Measurements from ENCODE around the gene TCF25. TPM values are rescaled to one million over a fixed set of nuclear protein-coding genes. Genes with fewer than 3 reads are reported as not detected.
"Not testable (repeated sequence)": the region's sequence is repeated elsewhere in the genome, so short reads cannot be mapped to it uniquely, and the experiment has no call there.

TCF25 gene
- total RNA-seq, 1 donor from 2014 or later, result 82.2 TPM

- no peak for DNase-seq (ENCODE audit: missing footprints)
- ATAC-seq, result peak; percentile 5
- intact Hi-C loops (cut with DNase I), result no loop called here
Measured at GRCh38 chr16:89910717-89911354, 37.4 kb downstream of the TCF25 start.

DNA sequence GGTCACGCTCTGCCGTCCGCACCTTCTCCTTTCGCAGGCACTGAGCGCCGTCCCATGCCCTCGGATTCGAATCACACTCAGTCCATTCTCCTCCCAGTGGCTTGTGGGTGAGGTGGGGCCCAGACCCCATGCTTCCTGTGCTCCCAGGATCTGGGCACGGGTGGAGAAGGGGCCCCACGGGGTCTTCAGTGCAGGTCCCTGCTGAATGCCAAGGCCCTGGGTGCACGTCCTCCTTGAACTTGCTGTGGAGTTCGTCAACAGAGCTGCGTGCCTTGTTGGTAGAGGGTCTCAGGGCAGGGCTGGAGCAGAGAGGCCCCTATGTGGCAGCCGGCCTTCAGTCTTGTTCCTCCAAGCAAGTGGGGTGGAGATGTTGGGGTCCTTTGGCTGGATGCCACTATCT, 38.0 kb downstream of the TCF25 start:
- ATAC-seq, result no peak

DNA sequence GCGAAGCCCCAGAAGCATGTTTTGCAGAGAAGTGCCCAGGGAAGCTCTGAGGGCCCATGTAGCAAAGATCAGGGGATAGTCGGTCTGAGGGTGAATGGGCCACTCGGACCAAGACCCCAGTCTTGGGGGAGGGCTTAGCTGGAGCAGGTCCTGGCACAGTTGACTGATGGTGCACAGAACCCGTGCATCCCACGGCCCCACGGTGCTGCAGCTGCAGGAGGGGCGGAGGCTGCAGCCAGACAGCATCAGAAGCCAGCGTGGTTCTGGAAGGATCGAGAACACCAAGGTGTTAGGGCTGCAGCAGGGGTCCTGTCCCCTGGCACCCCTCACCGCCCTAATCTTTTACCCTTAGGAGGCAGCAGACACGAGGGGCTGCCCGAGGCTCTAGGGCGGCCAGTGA, 38.8 kb downstream of the TCF25 start:
- ATAC-seq (no peak), DNase-seq (ENCODE audit: missing footprints) (no peak)
- intact Hi-C loops (cut with DNase I), result no loop called here

More for the DNA sequence above, 38.0 kb downstream of the TCF25 start:
- no peak for DNase-seq (ENCODE audit: missing footprints)
- intact Hi-C loops (cut with DNase I), result no loop called here

- intact Hi-C loops (cut with DNase I), result no loop called here
- DNase-seq (ENCODE audit: missing footprints), result no peak
- no peak for ATAC-seq
Measured at GRCh38 chr16:89912627-89913026, 39.2 kb downstream of the TCF25 start.

GRCh38 chr16:89913408-89914387, 40.3 kb downstream of the TCF25 start:
- ATAC-seq (no peak), DNase-seq (ENCODE audit: missing footprints) (no peak)
- intact Hi-C loops (cut with DNase I), result no loop called here

DNA sequence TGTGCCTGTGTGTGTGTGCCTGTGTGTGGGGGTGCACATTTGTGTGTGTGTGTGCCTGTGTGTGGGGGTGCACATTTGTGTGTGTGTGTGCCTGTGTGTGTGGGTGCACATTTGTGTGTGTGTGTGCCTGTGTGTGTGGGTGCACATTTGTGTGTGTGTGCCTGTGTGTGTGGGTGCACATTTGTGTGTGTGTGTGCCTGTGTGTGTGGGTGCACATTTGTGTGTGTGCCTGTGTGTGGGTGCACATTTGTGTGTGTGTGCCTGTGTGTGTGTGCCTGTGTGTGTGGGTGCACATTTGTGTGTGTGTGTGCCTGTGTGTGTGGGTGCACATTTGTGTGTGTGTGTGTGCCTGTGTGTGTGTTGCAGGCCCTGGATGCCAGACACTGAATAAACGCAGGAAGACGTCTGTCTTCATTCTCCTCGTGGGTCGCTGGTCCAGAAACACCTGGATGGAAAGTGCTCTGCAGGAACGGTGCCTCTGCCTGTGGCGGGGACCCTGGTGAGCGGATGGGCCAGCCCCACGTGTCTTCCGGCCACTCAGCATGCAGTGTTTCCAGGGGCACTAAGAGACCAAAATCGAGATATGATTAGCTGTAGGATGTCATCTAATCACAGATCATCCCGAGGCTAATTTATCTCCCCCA, 41.4 kb downstream of the TCF25 start:
- not testable (repeated sequence) for DNase-seq (ENCODE audit: missing footprints); ATAC-seq
- intact Hi-C loops (cut with DNase I), result loop anchor here (5.0 kb wide), 1 partner anchor 42 kb away; the partner anchor contains the start of gene TCF25

- DNase-seq (ENCODE audit: missing footprints), result peak; percentile 22
- intact Hi-C loops (cut with DNase I), result loop anchor here (5.0 kb wide), 1 partner anchor 43 kb away; the partner anchor contains the start of gene TCF25
Measured at GRCh38 chr16:89915303-89916232, 42.2 kb downstream of the TCF25 start.

DNA sequence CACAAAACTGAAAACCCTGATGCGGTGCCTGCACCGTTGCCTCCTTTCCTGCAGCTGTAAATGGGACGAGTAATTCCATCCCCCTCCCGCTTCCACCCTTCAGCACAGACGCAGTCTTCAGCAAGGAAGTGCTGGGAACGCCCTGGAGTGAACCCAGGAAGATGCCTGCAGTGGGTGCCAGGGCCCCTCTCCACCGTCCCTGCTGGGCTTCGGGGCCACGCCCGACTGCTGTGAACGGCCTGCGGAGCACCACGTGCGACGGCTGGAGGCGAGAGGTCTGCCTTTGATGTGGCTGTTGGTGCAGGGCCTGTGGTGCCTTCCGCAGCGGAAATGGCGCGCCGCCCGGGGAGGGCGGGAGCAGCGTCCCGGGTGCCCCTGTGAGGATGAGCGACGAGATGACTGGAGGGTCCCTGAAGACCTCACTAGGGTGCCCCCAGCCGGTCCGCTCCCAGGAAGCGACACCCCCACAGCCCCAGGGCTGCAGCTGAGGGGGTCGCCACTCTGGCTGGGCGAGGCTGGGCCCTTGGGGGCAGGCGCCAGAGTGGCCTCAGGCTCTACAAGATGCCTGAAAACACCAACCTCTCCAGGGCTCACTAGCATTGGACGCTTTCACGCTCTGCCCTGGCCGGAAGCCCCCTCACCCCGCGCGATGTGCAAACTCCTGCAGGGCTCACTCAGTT, 44.5 kb downstream of the TCF25 start:
- ATAC-seq (peak; percentile 74), DNase-seq (ENCODE audit: missing footprints) (peak; percentile 92)
- intact Hi-C loops (cut with DNase I), result loop anchor here (5.0 kb wide), 1 partner anchor 46 kb away; the partner anchor contains the start of gene TCF25

More at GRCh38 chr16:89915303-89916232, 42.2 kb downstream of the TCF25 start:
- ATAC-seq, result no peak

DNA sequence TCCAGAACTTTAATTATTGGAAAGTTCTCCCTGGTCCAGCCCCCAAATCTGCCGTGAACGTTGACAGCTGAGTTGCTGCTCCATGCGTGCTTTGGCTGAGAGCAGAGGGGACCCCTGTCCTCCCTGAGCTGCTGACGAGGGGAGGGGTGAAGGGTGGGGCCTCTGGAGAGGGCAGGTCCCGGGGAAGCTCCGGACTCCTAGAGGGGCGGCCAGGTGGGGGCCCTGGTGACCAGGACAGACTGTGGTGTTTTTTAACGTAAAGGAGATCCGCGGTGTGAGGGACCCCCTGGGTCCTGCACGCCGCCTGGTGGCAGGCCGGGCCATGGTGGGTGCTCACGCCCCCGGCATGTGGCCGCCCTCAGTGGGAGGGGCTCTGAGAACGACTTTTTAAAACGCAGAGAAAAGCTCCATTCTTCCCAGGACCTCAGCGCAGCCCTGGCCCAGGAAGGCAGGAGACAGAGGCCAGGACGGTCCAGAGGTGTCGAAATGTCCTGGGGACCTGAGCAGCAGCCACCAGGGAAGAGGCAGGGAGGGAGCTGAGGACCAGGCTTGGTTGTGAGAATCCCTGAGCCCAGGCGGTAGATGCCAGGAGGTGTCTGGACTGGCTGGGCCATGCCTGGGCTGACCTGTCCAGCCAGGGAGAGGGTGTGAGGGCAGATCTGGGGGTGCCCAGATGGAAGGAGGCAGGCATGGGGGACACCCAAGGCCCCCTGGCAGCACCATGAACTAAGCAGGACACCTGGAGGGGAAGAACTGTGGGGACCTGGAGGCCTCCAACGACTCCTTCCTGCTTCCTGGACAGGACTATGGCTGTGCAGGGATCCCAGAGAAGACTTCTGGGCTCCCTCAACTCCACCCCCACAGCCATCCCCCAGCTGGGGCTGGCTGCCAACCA, 45.3 kb downstream of the TCF25 start, which contains the start of gene MC1R:
TSS of gene MC1R (plus strand) at position 410 of the 895 bp plus-strand sequence. CDS start at position 807, 397 bp downstream.
- DNase-seq (ENCODE audit: missing footprints) (no peak), ATAC-seq (peak; percentile 20)
- intact Hi-C loops (cut with DNase I), result loop anchor here (5.0 kb wide), 1 partner anchor 46 kb away; the partner anchor contains the start of gene TCF25

GRCh38 chr16:89919535-89920406, 46.4 kb downstream of the TCF25 start:
- DNase-seq (ENCODE audit: missing footprints), result no peak
- intact Hi-C loops (cut with DNase I), result loop anchor here (5.0 kb wide), 1 partner anchor 47 kb away; the partner anchor contains the start of gene TCF25

GRCh38 chr16:89920723-89921122, 47.3 kb downstream of the TCF25 start:
- intact Hi-C loops (cut with DNase I), result no loop called here
- DNase-seq (ENCODE audit: missing footprints) (no peak), ATAC-seq (no peak)

More at GRCh38 chr16:89919535-89920406, 46.4 kb downstream of the TCF25 start:
- ATAC-seq, result no peak

DNA sequence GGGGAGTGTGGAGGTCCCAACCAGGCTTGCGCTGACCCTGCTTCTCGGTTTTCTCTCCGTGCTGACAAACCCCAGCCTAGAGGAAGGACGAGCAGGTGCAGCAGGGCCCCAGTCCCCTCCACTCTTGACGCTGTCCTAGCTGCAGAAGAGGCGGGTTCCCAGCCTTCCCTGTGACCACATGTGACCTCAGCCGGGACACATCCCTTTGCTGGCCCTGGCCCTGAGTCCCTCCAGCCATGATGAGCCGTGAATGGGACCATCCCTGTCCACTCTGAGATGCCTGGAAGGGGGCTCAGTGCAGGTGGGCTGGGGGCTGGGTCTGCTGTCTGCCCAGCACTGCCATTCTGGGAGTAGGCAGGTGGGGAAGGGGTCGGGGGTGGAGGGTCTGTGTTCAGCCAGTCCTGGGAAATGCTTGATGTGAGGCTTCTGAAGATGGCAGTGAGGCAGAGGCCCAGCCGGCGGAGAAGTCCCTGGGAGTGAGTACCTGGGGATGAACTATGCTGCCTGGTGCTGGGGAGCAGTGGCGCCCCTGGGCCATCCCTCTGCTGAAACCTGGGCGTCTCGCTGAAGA, 47.8 kb downstream of the TCF25 start:
- no peak for ATAC-seq
- intact Hi-C loops (cut with DNase I), result no loop called here
- DNase-seq (ENCODE audit: missing footprints), result no peak

DNA sequence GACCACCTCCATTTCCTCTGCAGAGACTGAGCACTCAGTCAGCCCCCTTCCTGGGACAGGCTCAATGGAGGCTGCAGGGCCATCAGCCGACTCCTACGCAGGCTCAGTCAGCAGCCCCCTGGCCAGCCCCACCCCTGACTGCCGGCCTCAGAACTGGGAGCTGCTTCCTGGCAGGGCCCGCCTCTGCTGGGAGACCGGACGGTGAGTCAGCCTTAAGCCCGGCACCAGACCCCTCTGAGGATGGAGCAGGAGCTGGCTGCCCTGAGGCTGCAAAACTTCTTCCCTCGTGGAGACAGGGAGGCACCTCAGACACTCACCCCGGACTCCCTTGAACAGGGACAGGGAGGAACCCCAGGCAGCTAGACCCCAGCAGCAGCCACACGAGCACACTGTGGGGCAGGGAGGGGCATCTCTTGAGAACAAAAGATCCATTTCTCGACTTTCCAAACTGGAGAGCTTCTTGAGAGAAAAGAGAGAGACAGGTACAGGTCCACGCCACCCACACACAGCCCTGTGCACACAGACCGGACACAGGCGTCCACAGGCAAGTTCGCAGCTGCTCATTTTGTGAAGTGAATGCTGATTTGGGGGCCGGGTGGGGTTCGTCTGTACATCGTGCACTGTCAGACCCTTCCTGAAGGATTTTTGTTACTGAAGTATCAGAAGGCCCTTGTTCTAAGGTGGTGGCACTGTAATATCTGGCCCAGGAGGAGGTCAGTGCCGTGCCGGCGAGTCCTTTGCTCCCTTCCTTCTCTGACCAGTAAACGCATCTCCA, 48.5 kb downstream of the TCF25 start:
- DNase-seq (ENCODE audit: missing footprints), result peak; percentile 87
- intact Hi-C loops (cut with DNase I), result no loop called here
- ATAC-seq, result peak; percentile 39

- DNase-seq (ENCODE audit: missing footprints) (peak; percentile 86), ATAC-seq (no peak)
- intact Hi-C loops (cut with DNase I), result no loop called here
Measured at GRCh38 chr16:89922477-89922883, 49.1 kb downstream of the TCF25 start.

All from Right ventricle myocardium inferior (tissue), 1 donor.